Esophagus (tissue), 2 donors: Measurements from ENCODE around the gene PCDHA8. TPM values are rescaled to one million over a fixed set of nuclear protein-coding genes. Genes with fewer than 3 reads are reported as not detected.
"Not testable (repeated sequence)": the region's sequence is repeated elsewhere in the genome, so short reads cannot be mapped to it uniquely, and the experiment has no call there.

Source experiments
- H3K27ac ChIP-seq, 2 donors: one replicate each; pipeline ENCODE4 v1.5.1; 2013; ENCODE audit warnings: low read depth in 2 of 2, mild to moderate bottlenecking in 2 of 2, inconsistent platforms in 1 of 2, low read length in 1 of 2, moderate library complexity in 1 of 2
- H3K27me3 ChIP-seq, 2 donors: one replicate each; pipeline ENCODE4 v1.6.1; 2013; ENCODE audit warnings: low read length in 2 of 2, control low read depth in 1 of 2, mild to moderate bottlenecking in 1 of 2; ENCODE audit not compliant: insufficient read depth in 2 of 2, control insufficient read depth in 1 of 2
- H3K36me3 ChIP-seq, 2 donors: one replicate each; pipeline ENCODE4 v1.6.1; 2013; ENCODE audit warnings: low read length in 1 of 2; ENCODE audit not compliant: control insufficient read depth in 2 of 2, insufficient read depth in 2 of 2
- H3K4me1 ChIP-seq, 2 donors: one replicate each; pipeline ENCODE4 v1.6.1; 2013; ENCODE audit warnings: low read length in 1 of 2; ENCODE audit not compliant: control insufficient read depth in 2 of 2, insufficient read depth in 2 of 2
- H3K4me3 ChIP-seq, 2 donors: one replicate each; pipeline ENCODE4 v1.5.1; 2013; ENCODE audit warnings: low read length in 2 of 2, mild to moderate bottlenecking in 2 of 2, low read depth in 1 of 2, moderate library complexity in 1 of 2
- H3K9me3 ChIP-seq, 2 donors: one replicate each; pipeline ENCODE4 v1.6.1; 2013; ENCODE audit warnings: mild to moderate bottlenecking in 2 of 2, low read depth in 1 of 2, low read length in 1 of 2, moderate library complexity in 1 of 2; ENCODE audit not compliant: control insufficient read depth in 2 of 2, insufficient read depth in 1 of 2
- WGBS, 2 donors: extraction: QIAGEN DNeasy Blood & Tissue Kit; methylation state at CpG; one replicate each; pipeline ENCODE4 v1.1.7; 2013; 5-methylcytosine and 5-hydroxymethylcytosine counted together
- polyA plus RNA-seq, 2 donors: library from polyadenylated mRNA; stranded (reverse); fragments of 200-250 nt; gene quantifications; one replicate each; pipeline ENCODE4 v1.2.3, GENCODE V29; 2013
- donor health status: healthy with polysubstance abuse.
- donor health status: Bipolar disorder and iron deficiency.

PCDHA8 gene
- polyA plus RNA-seq, 2 donors = 0.01 TPM; not detected in 1

GRCh38 chr5:140828362-140828737, 12.6 kb upstream of the PCDHA8 start:
- 18 to 31% methylated on average over 18 of the region's 18 CpGs for WGBS, 2 donors
- Histone ChIP-seq H3K4me1 (no peaks in the 10 kb centered on the region), H3K27ac (no peak overlapping the region), H3K36me3 (no peaks in the 10 kb centered on the region), H3K9me3 (peaks cover 16 to 20% of the 10 kb centered on the region in 2 donors), H3K4me3 (no peak overlapping the region), H3K27me3 (no peaks in the 10 kb centered on the region)

GRCh38 chr5:140829511-140830501, 11.2 kb upstream of the PCDHA8 start:
- not testable (repeated sequence) for H3K36me3 ChIP-seq, H3K27ac ChIP-seq, H3K27me3 ChIP-seq, H3K4me1 ChIP-seq, H3K4me3 ChIP-seq
- 43 to 50% methylated on average over 97 to 106 of the region's 106 CpGs for WGBS, 2 donors
- peaks cover 15 to 18% of the 10 kb centered on the region in 2 donors for H3K9me3 ChIP-seq

- H3K4me3 ChIP-seq = no peak within 1 kb of the TSS
- no peaks in the 10 kb centered on the region for H3K27me3 ChIP-seq
- no peak within 1 kb of the TSS for H3K27ac ChIP-seq
- H3K36me3 ChIP-seq = no peaks in the 10 kb centered on the region
- H3K4me1 ChIP-seq = no peaks in the 10 kb centered on the region
- 11 to 13% methylated on average over 8 of the region's 8 CpGs for WGBS, 2 donors
- peaks cover 21 to 27% of the 10 kb centered on the region in 2 donors for H3K9me3 ChIP-seq
Measured at GRCh38 chr5:140833993-140834392, 7.0 kb upstream of the PCDHA8 start, which contains the start of gene PCDHA7. Gene PCDHA7 (plus strand): TSS chr5:140834269. CDS start chr5:140834384, 115 bp downstream.

GRCh38 chr5:140834439-140835008, 6.5 kb upstream of the PCDHA8 start:
- not testable (repeated sequence) for H3K4me1 ChIP-seq, H3K4me3 ChIP-seq, H3K27ac ChIP-seq, H3K27me3 ChIP-seq, H3K36me3 ChIP-seq
- 25 to 29% methylated on average over 23 to 28 of the region's 38 CpGs for WGBS, 2 donors
- H3K9me3 ChIP-seq = peaks cover 21 to 25% of the 10 kb centered on the region in 2 donors

GRCh38 chr5:140835622-140836510, 5.1 kb upstream of the PCDHA8 start:
- Histone ChIP-seq H3K9me3 (peaks cover 15 to 18% of the 10 kb centered on the region in 2 donors), H3K4me3 (no peak overlapping the region), H3K36me3 (no peaks in the 10 kb centered on the region), H3K27me3 (no peaks in the 10 kb centered on the region), H3K27ac (no peak overlapping the region), H3K4me1 (no peaks in the 10 kb centered on the region)
- 48 to 51% methylated on average over 97 to 103 of the region's 103 CpGs for WGBS, 2 donors

- H3K9me3 ChIP-seq = peaks cover 0 to 21% of the 10 kb centered on the region in 2 donors
- WGBS, 2 donors = 55 to 67% methylated on average over 1 to 87 of the region's 87 CpGs
Measured at GRCh38 chr5:140842798-140843733, 2.1 kb downstream of the PCDHA8 start.

GRCh38 chr5:140848139-140849102, 7.4 kb downstream of the PCDHA8 start, which contains the start of gene PCDHA9:
Gene PCDHA9 (plus strand): TSS chr5:140848382. CDS start chr5:140848496, 114 bp downstream.
- not testable (repeated sequence) for H3K36me3 ChIP-seq, H3K4me1 ChIP-seq, H3K27ac ChIP-seq, H3K27me3 ChIP-seq, H3K4me3 ChIP-seq
- peaks cover 0 to 20% of the 10 kb centered on the region in 2 donors for H3K9me3 ChIP-seq
- 18 to 24% methylated on average over 10 to 46 of the region's 48 CpGs for WGBS, 2 donors

More at GRCh38 chr5:140842798-140843733, 2.1 kb downstream of the PCDHA8 start:
- H3K27ac ChIP-seq = no peak overlapping the region
- no peaks in the 10 kb centered on the region for H3K4me1 ChIP-seq
- H3K4me3 ChIP-seq = no peak overlapping the region
- no peaks in the 10 kb centered on the region for H3K27me3 ChIP-seq
- no peaks in the 10 kb centered on the region for H3K36me3 ChIP-seq
